Measurements from ENCODE around the gene ATXN7L1.

- TF ChIP-seq CHD2 (IDR thresholded peaks at IDR 0.05; ENCODE audit: low read length) = no peak
- TF ChIP-seq POLR2AphosphoS5 (IDR thresholded peaks at IDR 0.05; ENCODE audit: low read depth, low read length) = no peak
- TF ChIP-seq CTCF (IDR thresholded peaks at IDR 0.05; ENCODE audit: control extremely low read depth in 1 of 3, insufficient read depth in 1 of 3, low read depth in 1 of 3, low read length in 3 of 3) = no peak
- TF ChIP-seq CEBPB (IDR thresholded peaks at IDR 0.05; ENCODE audit: low read depth, low read length) = no peak
- no peak for TF ChIP-seq EZH2 (IDR thresholded peaks at IDR 0.05; ENCODE audit: low read depth, low read length, severe bottlenecking)
- no peak for TF ChIP-seq POLR2A (IDR thresholded peaks at IDR 0.05; ENCODE audit: control extremely low read depth in 1 of 2, low read depth in 2 of 2, low read length in 2 of 2)
- no peak for TF ChIP-seq RAD21 (IDR thresholded peaks at IDR 0.05 in 1 of 2, conservative IDR thresholded peaks at IDR 0.05 in 1 of 2; ENCODE audit: low read depth in 2 of 2, low read length in 2 of 2)
- TF ChIP-seq SRF (IDR thresholded peaks at IDR 0.05; ENCODE audit: low read depth, low read length) = no peak
- no peak for TF ChIP-seq JUN (IDR thresholded peaks at IDR 0.05; ENCODE audit: low read depth, low read length)
- no peak for TF ChIP-seq ASH2L (IDR thresholded peaks at IDR 0.05; ENCODE audit: low read length)
- TF ChIP-seq MAX (IDR thresholded peaks at IDR 0.05) = no peak
These were observed 142.2 kb downstream of the ATXN7L1 start for GRCh38 chr7:105734233-105734632.

Measured in H1 (cell line).